22Rv1 (cell line): ENCODE measurements around the gene CD3D.

ENCODE experiments used
- H3K27ac ChIP-seq: fragments of 450-650 bp; 2 replicates; pipeline ENCODE4 v1.5.1; 2017
- ZFX ChIP-seq: fragments of 450-650 bp; IDR thresholded peaks from 2 replicates; pipeline ENCODE4 v1.6.1; 2017; ENCODE audit warnings: antibody characterized with exemption, borderline replicate concordance
- TF ChIP-seq, protein P1 (sequence below): fragments of 450-650 bp; IDR thresholded peaks from 2 replicates; pipeline ENCODE4 v1.5.1; 2017; ENCODE audit warnings: mild to moderate bottlenecking

The CD3D gene

DNA sequence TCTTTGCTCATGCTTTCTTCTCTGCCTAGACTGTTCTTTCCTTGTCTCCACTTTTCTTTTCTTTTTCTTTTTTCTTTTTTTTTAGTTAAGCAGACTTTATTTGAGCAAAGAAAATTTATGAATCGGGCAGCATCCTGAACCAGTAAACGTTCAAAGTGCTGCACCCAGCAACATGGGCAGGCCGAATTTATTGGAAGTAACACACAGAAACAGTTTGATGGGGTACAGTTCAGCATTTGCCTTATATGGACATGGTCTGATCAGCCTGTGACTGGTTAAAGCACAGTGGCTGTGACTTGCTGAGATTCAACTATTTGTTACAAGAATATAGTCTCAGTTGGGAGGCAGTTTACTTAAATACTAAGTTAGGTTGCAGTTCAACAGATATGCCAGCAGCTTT lies 22.0 kb downstream of the CD3D start:
- no peak overlapping the region for H3K27ac ChIP-seq
- TF ChIP-seq, protein P1, sequence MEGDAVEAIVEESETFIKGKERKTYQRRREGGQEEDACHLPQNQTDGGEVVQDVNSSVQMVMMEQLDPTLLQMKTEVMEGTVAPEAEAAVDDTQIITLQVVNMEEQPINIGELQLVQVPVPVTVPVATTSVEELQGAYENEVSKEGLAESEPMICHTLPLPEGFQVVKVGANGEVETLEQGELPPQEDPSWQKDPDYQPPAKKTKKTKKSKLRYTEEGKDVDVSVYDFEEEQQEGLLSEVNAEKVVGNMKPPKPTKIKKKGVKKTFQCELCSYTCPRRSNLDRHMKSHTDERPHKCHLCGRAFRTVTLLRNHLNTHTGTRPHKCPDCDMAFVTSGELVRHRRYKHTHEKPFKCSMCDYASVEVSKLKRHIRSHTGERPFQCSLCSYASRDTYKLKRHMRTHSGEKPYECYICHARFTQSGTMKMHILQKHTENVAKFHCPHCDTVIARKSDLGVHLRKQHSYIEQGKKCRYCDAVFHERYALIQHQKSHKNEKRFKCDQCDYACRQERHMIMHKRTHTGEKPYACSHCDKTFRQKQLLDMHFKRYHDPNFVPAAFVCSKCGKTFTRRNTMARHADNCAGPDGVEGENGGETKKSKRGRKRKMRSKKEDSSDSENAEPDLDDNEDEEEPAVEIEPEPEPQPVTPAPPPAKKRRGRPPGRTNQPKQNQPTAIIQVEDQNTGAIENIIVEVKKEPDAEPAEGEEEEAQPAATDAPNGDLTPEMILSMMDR = no peak
- no peak for TF ChIP-seq ZFX

DNA sequence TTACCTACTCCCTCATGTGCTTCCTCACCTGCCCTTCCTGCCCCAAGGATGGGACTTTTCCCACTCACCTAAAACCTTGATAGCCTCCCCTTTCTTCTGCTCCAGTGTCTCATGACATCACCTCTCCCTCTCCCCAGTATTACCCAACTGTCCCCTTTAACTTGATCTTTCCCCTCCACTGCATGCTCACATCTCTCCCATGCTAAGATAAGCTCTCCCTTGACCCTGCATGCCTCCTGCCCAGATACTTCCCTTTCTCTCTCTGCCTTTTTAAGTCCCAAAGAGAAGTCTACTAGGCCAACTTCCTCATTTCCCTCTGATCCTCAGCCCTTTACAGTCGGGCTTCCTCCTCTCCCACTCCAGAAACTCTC lies 23.2 kb downstream of the CD3D start:
- no peak for TF ChIP-seq ZFX
- TF ChIP-seq, protein P1 = no peak
- no peak overlapping the region for H3K27ac ChIP-seq

DNA sequence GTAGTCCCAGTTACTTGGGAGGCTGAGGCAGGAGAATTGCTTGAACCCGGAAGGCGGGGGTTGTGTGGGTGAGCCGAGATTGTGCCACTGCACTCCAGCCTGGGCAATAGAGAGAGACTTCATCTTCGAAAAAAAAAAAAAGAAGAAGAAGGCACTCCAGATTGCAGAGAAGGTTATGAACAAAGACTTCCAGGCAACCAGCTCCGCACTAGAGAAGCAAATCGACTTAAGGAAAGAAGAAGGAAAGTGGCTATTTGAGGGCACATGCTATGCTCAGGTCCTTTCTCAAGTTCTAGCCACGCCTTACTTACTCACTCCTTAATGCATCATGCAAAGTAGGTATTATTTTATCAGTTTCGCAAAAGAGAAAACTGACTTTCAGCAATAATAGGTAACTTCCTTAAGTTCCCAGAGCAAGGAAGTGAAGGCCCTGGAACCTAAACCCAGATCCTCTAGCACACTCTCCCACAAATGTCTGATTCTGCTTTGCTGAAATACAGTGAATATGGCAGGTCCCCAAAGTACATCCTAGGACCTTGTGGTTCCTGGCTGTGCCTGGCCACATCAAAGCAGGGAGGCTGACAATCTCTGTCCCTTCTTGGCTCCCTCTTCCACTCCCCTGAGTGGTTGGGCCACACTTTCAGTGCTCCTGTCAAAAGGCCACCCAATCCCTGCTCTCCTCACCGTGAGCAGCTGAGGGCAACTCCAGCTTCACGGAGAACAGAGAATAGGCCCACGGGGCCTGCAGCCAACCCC lies 23.7 kb downstream of the CD3D start:
- no peak overlapping the region for H3K27ac ChIP-seq
- TF ChIP-seq, protein P1 = no peak
- no peak for TF ChIP-seq ZFX

DNA sequence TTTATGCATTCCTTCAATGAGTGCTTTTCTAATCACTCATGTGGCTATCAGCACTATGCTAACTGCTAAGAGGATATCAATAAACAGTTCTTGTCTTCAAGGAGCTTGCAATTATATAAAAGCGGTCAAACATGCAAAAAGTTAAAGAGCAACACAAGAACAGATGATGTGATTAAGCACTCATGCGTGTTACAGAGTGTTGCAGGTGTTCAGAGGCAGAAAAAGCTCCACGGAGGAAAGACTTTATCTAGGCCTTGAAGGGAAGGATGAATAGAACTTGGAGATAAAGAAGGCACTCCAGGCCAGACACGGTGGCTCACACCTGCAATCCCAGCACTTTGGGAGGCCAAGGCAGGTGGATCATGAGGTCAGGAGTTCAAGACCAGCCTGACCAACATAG lies 24.4 kb downstream of the CD3D start:
- TF ChIP-seq, protein P1 = no peak
- no peak for TF ChIP-seq ZFX
- H3K27ac ChIP-seq = no peak overlapping the region

DNA sequence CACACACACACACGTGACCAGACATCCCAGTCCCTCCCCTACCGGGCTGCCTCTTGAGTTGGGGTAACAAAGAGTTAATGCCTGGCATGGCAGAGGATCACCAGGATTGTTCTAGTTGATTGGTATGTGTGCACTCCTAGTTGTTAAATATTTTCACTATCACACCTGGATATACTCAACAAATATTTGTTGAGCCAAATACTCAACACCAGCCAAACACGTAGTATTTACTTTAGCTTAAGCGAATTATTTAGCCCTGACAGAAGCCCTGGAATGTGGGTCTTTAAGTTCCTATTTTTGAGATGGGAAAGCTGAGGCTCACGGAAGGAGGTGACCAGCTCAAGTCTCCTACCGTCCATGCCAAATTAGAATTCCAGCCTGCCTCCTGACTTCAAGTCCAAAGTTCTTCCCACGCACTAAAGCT lies 27.5 kb downstream of the CD3D start:
- TF ChIP-seq ZFX = no peak
- TF ChIP-seq, protein P1 = no peak
- no peak overlapping the region for H3K27ac ChIP-seq

DNA sequence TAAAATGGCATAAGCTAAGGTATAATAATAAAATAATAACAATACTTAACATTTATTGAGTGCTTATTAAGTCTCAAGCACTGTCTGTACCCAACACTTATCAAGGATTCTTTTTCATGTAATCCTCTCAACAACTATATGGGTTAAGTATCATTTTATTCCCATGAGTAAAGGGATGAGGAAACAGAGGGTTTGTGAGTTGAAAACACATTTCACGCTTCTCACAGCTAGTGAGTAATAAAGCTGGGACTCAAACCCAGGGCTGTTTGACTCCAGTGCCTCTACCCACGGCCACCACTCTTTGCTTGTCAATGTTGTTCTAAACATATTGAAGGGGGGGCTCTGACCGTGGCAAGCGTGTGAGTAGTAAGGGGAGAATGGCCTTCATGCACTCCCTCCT lies 29.3 kb downstream of the CD3D start:
- H3K27ac ChIP-seq = no peak overlapping the region
- no peak for TF ChIP-seq ZFX
- TF ChIP-seq, protein P1 = no peak

DNA sequence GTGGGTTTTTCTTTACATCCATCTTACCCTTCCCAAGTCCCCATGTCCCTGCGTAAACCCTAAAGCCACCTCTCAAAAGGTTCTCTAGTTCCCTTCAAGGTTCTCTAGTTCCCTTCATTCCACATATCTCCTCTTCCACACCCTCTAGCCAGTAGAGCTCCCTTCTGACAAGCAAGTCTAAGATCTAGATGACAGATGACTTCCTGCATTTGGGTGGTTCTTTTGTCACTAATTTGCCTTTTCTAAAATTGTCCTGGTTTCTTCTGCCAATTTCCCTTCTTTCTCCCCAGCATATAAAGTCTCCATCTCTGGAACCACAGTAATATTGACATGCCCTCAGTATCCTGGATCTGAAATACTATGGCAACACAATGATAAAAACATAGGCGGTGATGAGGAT lies 30.2 kb downstream of the CD3D start:
- TF ChIP-seq, protein P1 = no peak
- no peak for TF ChIP-seq ZFX
- H3K27ac ChIP-seq = no peak overlapping the region
